Right atrium auricular region (tissue), 2 donors: Measurements from ENCODE around the gene R3HDM1. TPM values are rescaled to one million over a fixed set of nuclear protein-coding genes. Genes with fewer than 3 reads are reported as not detected.
"Not testable (repeated sequence)": the region's sequence is repeated elsewhere in the genome, so short reads cannot be mapped to it uniquely, and the experiment has no call there.

ENCODE experiments used
- DNase-seq: peaks from one replicate; pipeline ENCODE4 v3.0.0-alpha.2; 2019; ENCODE audit warnings: low spot score
- H3K27ac ChIP-seq, 2 donors: fragments of 200-600 bp; sonication (generic); 1 replicate in 1 of 2; 2 replicates in 1 of 2; pipeline ENCODE4 v1.5.1; 2016 to 2019
- H3K27me3 ChIP-seq, 2 donors: fragments of 200-600 bp; sonication (generic); one replicate each; pipeline versions ENCODE4 v1.5.1 to v1.6.0; 2017 to 2019
- H3K36me3 ChIP-seq: fragments of 200-600 bp; sonication (generic); one replicate; pipeline ENCODE4 v1.5.1; 2016
- H3K4me1 ChIP-seq, 2 donors: fragments of 200-600 bp; sonication (generic); one replicate each; pipeline versions ENCODE4 v1.5.1 to v1.6.0; 2017 to 2019
- H3K4me3 ChIP-seq, 2 donors: fragments of 200-600 bp; sonication (generic); 1 replicate in 1 of 2; 2 replicates in 1 of 2; pipeline ENCODE4 v1.5.1; 2017 to 2019; ENCODE audit warnings: mild to moderate bottlenecking in 1 of 2, moderate library complexity in 1 of 2
- H3K9me3 ChIP-seq, 2 donors: fragments of 200-600 bp; sonication (generic); one replicate each; pipeline ENCODE4 v1.5.1; 2019
- CTCF ChIP-seq, 2 donors: fragments of 200-600 bp; sonication (generic); IDR thresholded peaks; one replicate each; pipeline ENCODE4 v1.5.1; 2019; ENCODE audit warnings: antibody characterized with exemption in 2 of 2
- total RNA-seq, 2 donors: library from RNA; depleted of rRNA; stranded (reverse); fragments of >200 nt; gene quantifications; one replicate each; pipeline ENCODE4 v1.1.0, GENCODE V29; 2016

R3HDM1 gene
- total RNA-seq, 2 donors from 2014 or later: 12.1 to 14.3 TPM

- peaks cover 25% of the 10 kb centered on the region for H3K36me3 ChIP-seq
- DNase-seq: no peak
- TF ChIP-seq CTCF (IDR thresholded peaks at IDR 0.05): no peak
- H3K27ac ChIP-seq: no peak overlapping the region
- H3K27me3 ChIP-seq: no peaks in the 10 kb centered on the region
- no peaks in the 10 kb centered on the region for H3K9me3 ChIP-seq
- no peaks in the 10 kb centered on the region for H3K4me1 ChIP-seq
- no peak overlapping the region for H3K4me3 ChIP-seq
These were observed 116.7 kb downstream of the R3HDM1 start for GRCh38 chr2:135647836-135648579.

DNA sequence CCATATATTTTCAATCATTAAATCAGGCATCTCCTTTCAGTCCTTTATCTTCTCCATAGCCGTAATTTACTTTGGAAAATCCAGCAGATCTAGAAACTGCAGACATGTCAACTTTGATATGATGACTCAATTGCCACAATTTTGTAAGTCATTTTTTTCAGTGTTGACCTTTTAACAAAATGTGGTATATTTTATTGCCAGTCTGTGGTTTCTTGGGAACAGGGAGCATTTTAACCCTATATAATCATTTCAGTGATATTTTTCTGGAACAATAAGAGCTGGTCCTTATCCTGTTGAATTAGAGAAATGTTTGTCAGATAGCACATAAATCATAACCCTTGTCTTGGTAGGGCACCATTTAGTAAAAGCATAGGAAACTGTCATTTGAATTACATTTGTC is 119.4 kb downstream of the R3HDM1 start:
- Histone ChIP-seq H3K4me1 (no peaks in the 10 kb centered on the region), H3K27ac (no peak overlapping the region), H3K9me3 (no peaks in the 10 kb centered on the region), H3K27me3 (no peaks in the 10 kb centered on the region), H3K36me3 (peaks cover 20% of the 10 kb centered on the region), H3K4me3 (no peak overlapping the region)
- no peak for TF ChIP-seq CTCF (IDR thresholded peaks at IDR 0.05)
- DNase-seq: no peak

DNA sequence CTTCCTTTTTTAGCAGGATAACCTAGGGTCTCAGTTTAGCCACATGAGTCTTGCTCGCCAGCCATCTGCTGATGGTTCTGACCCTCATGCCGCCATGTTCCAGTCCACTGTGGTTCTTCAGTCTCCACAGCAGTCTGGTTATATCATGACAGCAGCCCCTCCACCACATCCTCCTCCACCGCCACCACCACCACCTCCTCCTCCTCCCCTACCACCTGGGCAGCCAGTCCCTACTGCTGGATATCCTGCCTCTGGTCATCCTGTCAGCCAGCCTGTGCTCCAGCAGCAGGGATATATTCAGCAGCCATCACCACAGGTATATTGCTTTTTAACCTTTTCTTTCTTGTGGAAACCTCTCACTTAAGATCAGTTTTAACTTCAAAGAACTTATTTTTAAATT is 120.4 kb downstream of the R3HDM1 start:
- Histone ChIP-seq H3K27me3 (no peaks in the 10 kb centered on the region), H3K27ac (no peak overlapping the region), H3K36me3 (peaks cover 11% of the 10 kb centered on the region), H3K4me3 (no peak overlapping the region), H3K9me3 (no peaks in the 10 kb centered on the region), H3K4me1 (no peaks in the 10 kb centered on the region)
- no peak for TF ChIP-seq CTCF (IDR thresholded peaks at IDR 0.05)
- DNase-seq: no peak

- H3K9me3 ChIP-seq, H3K36me3 ChIP-seq, DNase-seq, H3K27me3 ChIP-seq, H3K4me1 ChIP-seq, H3K4me3 ChIP-seq, H3K27ac ChIP-seq: not testable (repeated sequence)
These were observed 123.0 kb downstream of the R3HDM1 start for GRCh38 chr2:135654239-135654638.

DNA sequence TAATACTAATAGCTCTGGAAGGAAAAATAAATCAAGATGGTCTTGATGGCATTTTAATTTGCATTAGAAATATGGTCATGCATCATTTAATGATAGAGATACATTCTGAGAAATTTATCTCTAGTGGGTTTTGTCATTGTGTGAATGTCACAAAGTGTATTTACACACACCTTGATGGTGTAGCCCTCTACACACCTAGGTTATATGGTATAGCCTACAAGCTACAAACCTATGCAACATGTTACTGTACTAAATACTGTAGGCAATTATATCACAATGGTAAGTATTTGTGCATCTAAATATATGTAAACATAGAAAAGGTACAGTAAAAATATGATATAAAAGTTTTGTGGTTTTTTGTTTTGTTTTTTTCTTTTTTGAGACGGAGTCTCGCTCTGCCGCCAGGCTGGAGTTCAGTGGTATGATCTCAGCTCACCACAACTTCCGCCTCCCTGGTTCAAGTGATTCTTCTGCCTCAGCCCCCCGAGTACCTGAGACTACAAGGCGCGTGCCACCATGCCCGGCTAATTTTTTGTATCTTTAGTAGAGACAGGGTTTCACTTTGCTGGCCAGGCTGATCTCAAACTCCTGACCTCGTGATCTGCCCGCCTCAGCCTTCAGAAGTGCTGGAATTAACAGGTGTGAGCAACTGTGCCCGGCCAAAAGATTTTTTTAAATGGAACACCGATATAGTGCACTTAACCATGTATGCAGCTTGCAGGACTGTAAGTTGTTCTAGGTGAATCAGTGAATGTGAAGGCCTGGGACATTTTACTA is 126.7 kb downstream of the R3HDM1 start:
- Histone ChIP-seq H3K9me3 (no peaks in the 10 kb centered on the region), H3K4me3 (no peak overlapping the region), H3K27me3 (no peaks in the 10 kb centered on the region), H3K36me3 (peaks cover 3% of the 10 kb centered on the region), H3K27ac (no peak overlapping the region), H3K4me1 (no peaks in the 10 kb centered on the region)
- TF ChIP-seq CTCF (IDR thresholded peaks at IDR 0.05): no peak
- no peak for DNase-seq

- H3K27me3 ChIP-seq: no peaks in the 10 kb centered on the region
- H3K4me3 ChIP-seq: no peak overlapping the region
- H3K9me3 ChIP-seq: no peaks in the 10 kb centered on the region
- H3K4me1 ChIP-seq: peaks cover 0 to 4% of the 10 kb centered on the region in 2 donors
- no peak for DNase-seq
- H3K36me3 ChIP-seq: peaks cover 3% of the 10 kb centered on the region
- H3K27ac ChIP-seq: no peak overlapping the region
- no peak for TF ChIP-seq CTCF (IDR thresholded peaks at IDR 0.05)
These were observed 130.8 kb downstream of the R3HDM1 start for GRCh38 chr2:135662088-135662487.
